Stimulated activated CD4-positive, alpha-beta T cell treated with anti-CD3 and anti-CD28 coated beads, Interleukin-2, amount 100 ng/mL, for 24 hours (primary cell): ENCODE measurements around the gene XXYLT1.
"Not testable (repeated sequence)": the region's sequence is repeated elsewhere in the genome, so short reads cannot be mapped to it uniquely, and the experiment has no call there.

Experiments
- DNase-seq, 2 donors: peaks; one replicate each; pipeline ENCODE4 v3.0.0-alpha.2; 2020

Gene XXYLT1

DNA sequence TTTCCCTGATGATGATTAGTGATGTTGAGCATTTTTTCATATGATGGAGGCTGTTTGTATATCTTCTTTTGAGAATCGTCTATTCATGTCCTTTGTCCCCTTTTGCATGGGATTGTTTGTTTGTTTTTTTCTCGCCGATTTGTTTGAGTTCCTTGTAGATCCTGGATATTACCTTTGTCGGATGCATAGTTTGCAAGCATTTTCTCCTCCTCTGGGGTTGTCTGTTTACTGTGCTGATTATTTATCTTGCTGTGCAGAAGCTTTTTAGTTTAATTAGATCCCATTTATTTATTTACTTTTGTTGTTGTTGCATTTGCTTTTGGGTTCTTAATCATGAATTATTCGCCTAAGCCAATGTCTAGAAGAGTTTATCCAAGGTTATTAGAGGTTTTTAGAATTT lies 232.8 kb downstream of the XXYLT1 start:
- DNase-seq, result no peak

DNA sequence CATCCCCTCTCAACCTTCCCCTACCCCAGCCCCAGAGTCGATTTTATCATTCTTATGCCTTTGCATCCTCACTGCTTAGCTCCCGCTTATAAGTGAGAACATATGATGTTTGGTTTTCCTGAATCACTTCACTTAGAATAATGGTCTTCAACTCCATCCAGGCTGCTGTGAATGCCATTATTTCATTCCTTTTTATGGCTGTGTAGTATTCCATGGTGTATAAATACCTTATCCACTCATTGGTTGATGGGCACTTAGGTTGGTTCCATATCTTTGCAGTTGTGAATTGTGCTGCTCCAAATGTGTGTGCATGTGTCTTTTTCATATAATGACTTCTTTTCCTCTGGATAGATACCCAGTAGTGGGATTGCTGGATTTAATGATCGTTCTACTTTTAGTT lies 233.4 kb downstream of the XXYLT1 start:
- DNase-seq, result not testable (repeated sequence)

DNA sequence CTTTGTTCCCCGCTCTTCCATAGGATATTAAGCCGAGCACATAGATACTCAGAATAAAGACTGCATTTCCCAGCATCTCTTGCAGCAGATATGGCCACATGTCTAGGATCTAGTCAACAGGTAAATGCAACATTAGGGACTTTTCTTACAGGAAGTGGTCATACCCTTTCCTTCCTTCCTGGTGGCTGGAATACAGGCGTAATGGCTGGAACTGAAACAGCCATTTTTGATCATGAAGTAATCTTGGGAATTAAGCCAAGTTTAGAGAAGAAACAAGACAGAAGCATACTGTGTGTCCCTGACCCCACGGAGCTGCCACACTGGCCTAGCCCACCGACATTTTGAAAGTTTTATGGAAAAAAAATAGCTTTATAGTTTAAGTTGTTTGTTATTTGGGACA lies 234.0 kb downstream of the XXYLT1 start:
- DNase-seq, result no peak

DNA sequence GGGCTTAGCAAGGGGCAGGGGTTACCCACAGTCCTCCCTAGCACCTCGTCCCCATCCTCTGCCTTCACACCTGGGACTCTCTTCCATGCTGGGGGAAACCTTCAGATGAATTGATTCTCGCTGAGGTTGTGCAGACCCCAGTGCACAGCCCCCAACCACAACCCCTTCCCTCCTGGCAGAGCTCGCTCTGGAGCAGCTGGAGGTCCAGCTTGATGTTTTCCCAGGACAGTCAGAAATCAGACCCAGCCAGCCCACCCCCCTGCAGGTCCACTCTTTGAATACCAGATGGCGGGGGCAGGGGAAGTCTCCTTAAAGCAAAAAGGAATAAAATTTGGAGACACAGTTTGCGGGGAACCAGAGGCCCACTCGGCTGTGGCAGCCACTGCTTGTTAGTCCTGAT lies 234.4 kb downstream of the XXYLT1 start:
- DNase-seq, result no peak

DNA sequence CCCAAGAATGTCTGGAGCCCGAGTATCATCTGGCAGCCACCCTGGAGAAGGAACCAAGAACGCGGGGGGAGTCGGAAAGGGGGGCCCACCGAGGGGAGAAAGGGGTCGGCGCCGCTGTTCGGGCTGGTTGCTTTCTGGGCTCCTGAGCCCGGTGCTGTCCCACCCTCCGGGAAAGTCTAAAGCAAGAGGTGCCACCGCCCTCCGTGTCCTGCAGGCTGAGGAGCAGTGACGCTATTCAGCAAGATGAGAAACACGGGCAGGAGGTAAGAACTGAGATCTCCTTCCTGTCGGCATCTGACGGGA lies 234.8 kb downstream of the XXYLT1 start:
- DNase-seq, result no peak

DNA sequence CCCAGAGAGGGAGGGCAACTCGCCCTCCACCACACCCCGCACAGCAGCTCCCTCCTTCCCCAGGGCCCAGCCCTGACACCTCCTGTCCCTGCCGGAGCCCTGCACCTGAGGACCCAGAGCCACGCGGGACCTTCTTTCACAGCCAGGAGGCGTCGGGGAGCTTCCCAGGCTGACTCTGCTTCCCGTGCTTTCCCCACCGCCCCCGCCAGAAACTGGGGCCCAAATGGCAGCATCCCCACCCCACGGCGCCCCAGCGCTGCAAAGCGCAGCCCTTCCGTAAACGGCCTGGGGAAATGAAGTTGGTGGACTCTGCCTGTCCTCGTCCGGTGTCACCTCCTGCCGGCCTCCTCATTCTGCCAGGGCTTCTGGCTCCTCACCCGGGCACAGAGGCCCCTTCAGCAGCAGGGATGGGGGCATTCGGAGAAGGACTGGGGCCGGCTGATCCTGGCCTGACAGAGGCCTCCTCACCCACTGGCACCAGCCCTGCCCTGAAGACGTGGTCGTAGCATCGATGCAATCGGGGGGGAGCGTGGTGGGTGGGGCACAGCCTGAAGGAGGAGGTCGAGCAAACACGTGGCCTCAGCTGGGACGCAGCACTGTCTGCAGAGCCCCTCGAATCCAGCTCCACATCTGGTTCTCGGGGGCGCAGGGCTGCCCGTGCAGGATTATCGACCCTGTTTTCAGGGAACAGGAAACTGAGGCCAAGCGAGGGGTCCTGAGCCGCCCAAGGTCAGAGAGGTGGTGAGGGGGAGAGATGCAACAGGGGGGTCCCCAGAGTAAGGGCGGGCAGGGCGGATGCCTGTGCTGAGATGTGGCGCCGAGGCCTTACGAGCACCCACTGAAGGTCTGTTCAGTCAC lies 235.4 kb downstream of the XXYLT1 start:
- no peak for DNase-seq

DNA sequence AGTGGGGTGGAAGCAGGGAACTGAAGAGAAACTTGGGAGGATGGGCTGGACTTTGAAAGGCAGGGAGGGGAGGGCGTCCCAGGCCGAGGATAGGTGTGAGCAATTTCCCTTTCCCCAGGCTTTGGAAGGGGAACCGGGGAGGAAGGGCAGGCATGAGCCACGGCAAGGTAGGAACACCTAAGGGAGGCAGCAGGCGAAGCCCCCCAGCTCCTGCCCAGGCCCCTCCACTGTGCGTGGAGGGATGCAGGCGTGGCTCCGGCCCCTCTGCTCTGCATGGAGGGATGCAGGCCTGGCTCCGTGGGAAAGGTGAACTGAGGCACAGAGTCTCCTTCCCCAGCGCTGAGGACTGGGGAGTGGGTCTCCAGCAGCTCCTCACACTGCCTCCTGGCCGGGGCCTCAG lies 236.4 kb downstream of the XXYLT1 start:
- DNase-seq, result no peak

DNA sequence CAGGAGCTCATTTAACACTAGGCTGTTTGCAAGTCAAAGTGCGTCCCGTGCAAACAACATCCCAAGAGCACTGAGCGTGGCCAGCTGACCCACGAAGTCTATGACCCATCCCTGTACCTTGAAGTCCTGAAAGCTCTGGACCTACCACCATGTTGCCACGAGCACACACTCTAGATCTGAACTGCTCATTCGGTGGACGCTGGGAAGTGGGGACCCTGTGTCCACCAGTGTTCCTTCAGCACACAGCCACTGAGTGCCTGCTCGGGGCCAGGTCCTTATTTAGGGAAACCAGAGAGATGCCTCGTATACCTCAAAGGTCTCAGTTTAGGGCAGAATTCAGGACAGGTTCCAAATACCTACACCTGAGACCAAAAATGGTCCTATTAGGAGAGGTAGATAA lies 236.9 kb downstream of the XXYLT1 start:
- DNase-seq, result no peak

DNA sequence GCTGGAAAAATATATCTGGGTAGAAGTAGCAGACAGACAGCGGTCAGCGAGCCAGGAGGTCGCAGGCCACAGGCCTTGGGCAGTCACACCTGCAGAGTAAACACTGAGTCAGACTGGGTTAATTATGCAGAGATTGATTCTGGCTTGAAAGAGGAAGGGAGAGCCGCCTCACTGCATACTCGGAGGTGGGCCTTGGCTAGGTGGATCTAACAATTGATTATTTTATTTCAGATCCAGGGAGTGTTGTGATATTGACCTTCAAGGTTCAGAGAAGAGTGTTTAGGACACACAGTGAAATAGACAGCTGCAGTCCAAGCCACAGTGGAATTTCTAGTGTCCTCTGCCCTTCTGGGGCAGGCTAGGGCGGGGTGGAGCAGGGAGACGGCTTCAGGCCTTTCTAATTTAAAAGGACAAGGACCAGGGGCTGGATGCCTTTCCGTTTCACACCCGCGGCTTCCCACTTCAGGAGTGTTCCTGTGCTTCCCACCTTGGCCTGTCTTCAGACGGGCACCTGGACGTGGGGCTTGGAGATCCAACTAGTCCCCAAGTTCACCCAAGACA lies 237.3 kb downstream of the XXYLT1 start:
- no peak for DNase-seq

DNA sequence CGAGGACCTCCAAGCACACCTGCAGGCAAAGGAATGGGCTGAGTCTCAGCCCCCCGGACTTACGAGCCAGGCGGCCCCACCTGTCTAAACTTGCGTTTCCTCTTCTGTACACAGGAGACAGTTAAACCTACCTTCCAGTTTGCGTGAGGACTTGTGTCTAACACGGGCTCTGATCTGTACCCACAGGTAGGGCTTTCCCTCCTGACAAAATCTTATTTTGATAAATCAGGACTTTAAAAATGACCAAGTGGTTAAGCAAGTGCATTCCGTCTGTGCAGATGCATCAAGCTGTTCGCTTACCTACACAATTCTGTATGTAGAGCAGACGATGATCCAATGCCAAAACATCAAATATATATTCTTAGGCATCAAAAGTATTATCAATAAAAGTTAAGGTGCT lies 238.0 kb downstream of the XXYLT1 start:
- no peak for DNase-seq

DNA sequence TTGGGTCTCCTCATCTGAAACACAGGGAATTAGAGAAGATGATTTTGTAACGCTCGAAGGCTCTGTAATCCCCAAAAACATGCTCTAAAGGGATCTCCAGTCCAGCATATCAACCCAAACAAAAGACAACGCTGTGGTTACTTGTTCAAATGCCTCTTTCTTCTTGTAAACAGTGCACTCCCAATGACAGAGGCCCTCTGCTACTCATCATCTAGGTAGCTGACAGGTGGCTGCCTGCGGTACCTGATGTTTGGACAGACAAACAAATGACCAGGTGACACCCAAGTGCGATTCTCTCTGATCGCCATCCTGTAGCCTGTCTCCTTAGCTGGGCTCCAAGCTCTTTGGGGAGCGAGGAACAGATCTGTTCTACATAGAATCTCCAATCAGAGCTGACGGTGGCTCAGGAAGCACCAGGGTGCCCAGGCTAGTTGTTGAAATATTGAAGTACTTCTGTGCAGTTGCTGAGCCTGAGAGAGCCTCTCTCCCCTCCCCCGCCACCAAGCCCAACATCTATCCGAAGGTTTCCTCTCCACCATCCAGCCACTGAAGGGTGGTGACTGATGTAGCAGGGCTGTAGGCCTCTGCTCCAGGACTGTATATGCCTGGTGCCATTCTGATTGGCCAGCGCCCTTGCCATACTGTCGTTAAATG lies 238.7 kb downstream of the XXYLT1 start:
- no peak for DNase-seq

DNA sequence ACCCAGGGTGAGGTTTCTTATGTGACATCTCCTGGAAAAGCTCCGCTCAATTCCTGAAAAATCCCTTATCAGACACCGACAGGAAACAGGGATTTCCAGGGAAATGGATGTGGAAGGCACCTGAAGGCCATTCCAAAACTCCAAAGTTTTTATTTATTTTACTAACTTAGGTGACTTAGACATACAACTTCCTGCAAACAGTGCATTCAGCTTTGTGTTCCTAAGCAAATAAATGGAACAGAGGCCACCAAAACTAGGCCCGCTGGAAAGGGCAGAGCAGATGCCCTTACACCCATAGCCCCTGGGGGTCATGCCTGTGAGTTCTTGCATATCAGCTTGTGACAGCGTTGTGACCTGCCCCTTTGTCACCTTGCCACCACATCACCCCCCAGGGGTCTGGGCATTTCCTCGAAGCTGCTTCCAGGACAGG lies 239.4 kb downstream of the XXYLT1 start:
- no peak for DNase-seq

DNA sequence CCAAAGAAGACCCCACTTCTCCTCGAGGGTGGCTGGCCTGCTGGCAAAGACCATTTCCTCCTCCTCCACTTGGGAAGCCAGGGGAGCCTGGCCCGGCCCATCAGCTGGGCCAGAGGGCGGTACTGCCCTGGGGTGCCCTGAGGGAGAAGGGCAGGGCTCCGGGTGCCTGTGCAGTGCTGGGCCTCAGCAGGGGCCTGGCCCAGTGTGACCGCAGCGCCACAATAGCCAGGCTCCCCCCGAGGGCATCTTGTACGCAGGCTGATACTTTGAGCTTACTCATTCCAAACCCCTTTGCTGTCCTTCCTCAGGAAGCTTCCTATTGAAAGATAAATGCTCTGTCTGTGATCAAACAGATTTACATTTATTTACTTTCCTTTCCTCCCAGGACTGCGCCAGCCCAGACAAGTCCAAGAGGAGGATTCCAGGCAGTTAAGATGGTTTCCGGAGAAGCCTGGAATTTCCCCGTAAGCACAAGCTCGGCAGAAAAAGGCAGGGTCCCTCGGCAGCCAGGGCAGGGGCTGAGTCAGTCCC lies 240.1 kb downstream of the XXYLT1 start:
- DNase-seq, result no peak

DNA sequence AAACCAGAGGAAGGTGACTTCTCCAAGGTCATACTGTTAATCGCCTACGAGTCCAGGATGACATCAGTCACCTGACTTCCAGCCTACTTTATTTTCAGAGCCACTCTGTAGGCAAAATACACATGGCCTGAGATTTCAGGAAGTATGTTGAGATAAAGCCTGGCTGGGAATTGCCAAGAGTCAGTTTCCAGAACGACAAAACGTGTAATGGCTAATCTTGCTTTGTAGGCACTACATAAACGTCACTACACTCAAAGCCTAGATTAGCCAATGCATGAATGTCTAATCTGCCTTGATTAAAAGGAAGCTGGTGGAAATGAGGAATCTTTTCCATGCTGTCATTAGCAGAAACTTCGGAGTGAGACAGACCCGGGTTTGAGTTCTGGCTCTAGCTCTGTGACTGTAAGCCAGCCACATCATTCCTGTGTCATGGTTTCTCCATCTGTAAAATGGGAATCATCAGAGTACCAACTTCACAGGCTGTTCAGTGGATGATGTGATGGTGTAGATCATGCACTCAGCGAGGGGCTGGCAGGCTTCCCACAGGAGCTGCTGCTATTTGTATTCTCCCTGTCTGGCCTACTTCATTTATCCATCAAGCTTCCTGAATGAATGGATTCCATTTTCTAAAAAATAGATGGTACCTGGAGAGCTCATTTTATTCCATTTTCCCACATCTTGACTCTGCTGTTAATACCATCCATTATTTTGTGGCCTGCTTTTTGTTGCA lies 241.9 kb downstream of the XXYLT1 start:
- DNase-seq, result no peak

DNA sequence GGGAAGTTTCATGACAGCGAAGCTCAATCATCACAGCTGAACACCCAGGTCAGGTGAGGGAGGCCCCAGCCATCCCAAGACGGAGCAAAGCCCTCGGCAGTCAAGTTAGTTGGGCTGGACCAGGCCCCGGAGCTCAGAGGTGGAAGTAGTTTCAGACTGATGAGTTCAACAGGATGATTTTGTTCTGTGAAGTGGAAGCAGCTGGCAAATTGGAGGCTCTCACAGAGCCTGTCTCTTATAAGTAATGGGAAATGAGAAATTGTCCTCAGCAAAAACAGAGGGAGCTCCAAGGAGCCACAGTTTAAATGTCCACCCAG lies 245.1 kb downstream of the XXYLT1 start:
- no peak for DNase-seq

DNA sequence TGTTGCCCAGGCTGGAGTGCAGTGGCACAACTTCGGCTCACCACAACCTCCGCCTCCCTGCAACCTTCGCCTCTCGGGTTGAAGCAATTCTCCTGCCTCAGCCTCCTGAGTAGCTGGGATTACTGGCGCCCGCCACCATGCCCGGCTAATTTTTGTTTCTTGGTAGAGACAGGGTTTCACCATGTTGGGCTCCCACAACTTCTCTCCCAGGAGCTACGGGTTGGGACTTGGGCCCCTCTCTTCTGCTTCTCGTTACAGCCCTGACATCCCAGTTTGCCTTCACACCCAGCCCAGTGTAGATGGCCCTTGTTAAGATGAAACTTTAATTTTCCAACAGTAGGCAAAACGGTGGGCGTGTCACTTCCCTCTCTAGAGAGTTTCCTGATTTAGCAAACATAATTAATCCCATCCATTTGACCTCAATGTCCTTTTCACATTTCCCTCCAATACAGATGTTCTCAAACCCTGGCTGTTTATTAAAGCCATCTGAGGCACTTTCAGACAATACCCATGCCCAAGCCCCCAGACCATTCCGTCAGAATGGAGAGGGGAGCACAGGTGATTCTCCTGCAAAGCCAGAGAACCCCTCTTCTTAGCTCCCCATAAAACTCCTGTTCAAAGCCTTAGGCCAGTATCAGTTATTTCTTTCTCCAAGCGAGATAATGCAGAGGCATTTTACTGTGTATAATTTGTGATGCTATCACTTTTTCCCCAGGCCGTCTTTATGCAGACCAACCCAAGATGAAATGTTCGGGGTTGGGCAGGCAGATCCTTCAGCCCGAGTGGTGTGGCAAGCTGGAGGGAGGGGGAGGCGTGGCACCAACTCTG lies 245.7 kb downstream of the XXYLT1 start:
- no peak for DNase-seq

DNA sequence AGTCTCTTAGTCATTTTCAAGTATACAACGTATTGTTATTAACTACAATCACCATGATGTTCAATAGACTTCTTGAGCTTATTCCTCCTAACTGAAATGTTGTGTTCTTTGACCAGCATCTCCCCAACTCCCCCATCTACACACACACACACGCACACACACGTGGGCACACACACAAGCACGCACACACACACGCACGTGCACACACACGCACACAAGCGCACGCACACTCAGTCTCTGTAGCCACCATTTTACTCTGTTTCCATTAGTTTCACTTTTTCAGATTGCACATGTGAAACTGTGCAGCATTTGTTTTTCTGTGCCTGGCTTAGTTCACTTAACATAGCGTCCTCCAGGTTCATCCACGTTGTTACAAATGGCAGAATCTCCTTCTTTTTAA lies 247.0 kb downstream of the XXYLT1 start:
- no peak for DNase-seq

DNA sequence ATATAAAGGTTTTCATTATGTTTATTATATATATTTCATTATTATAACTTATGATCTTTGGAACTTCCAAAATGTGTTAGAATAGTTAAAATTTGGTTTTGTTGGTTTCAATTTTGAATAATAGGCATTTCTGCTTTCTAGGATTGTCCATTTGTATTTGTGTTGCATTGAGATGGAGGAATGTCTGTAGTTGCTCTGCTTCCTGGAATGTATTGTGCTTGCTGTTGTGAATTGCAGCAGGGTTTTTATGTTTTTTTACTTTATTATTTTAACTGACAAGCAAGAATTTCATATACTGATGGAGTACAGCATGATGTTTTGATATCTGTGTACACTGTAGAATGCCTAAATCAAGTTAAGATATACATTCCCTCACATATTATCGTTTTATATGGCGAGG lies 247.4 kb downstream of the XXYLT1 start:
- no peak for DNase-seq

DNA sequence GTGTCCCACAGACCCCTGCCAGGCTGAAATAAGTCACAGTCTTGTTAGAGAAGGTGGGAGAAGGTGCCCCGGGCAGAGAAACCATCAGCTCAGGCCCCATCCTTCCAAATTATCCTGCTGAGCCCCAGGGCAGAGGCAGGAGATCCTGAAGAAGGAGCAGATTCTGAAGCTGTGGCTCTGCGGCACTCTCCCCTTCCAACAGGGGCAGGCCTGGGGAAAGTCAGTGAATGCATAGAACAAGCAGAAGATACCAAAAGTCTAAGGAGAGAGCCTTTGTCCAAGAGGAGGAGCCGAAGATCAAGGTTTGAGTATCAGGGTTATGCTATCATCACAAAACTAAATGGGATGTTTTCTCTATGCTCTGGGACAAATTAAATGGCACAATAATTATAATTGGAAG lies 249.3 kb downstream of the XXYLT1 start:
- DNase-seq, result no peak

DNA sequence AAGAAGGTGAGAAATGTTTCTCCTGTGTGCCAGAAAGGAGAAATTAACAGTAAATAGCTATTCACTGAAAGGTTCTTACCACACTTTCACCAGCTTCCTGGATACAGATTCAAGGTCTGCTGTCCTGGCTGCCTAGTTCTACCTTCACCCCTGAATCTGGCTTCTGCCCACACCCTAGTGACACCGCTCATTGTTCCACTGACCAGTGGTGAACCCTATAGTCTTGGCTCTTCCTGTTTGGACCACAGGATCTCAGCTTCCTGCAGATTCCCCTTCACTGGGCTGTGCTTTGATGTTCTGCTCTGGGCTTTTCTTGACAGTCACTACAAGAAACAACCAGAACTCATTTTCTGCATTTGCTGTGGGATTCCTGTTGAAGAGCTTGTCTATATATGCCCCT lies 250.0 kb downstream of the XXYLT1 start:
- DNase-seq, result no peak

DNA sequence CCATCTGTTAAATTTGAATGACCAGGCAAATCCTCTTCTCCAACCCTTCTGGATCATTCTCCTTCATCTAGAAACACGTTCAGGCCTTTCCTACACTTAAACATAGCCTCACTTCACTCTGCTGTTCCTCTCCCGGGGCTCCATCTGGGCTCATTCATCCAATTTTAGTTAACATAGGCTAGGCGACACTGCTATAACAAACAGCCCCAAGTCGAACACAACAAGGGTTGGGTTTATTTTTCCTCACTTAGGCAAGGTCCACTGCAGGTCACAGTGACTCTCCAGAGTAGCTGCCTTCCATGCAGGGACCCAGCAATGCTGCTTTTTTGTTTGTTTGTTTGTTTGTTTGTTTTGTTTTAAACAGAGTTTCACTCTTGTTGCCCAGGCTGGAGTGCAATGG lies 250.8 kb downstream of the XXYLT1 start:
- no peak for DNase-seq

DNA sequence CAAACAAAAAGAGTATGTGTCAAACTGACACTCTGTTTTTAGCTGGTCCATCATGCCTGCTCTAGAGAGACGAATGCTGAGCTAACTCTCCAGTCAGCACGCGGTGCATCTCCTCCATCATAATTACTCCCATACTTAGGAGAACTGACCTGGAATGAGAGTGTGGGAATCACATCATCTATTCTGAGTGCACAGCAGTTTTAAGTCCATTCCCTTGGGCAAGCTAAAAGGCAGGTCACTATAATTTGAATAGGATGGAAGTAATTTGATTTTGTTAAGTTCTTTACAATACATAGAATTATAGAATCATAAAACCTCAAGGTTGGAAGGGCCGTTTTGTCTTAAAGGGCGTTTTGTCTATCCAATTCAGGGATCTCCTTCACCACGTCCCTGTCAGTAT lies 251.6 kb downstream of the XXYLT1 start:
- DNase-seq, result no peak
